HFFc6 (cell line): ENCODE results near the gene COPZ1. TPM values are rescaled to one million over a fixed set of nuclear protein-coding genes. Genes with fewer than 3 reads are reported as not detected.

Source experiments
- DNase-seq: peaks from one replicate; pipeline ENCODE4 v3.0.0-alpha.2; 2018
- H3K27ac Mint-ChIP-seq: 2 replicates; pipeline ENCODE4 v1.8.0; 2020; ENCODE audit warnings: mild to moderate bottlenecking, mixed read lengths
- H3K27me3 Mint-ChIP-seq: 2 replicates; pipeline ENCODE4 v1.8.0; 2021; ENCODE audit warnings: mild to moderate bottlenecking, moderate library complexity, mixed read lengths; ENCODE audit not compliant: insufficient read depth
- H3K36me3 Mint-ChIP-seq: 2 replicates; pipeline ENCODE4 v1.8.0; 2021; ENCODE audit warnings: low read depth, mixed read lengths
- H3K4me1 Mint-ChIP-seq: 2 replicates; pipeline ENCODE4 v1.8.0; 2020; ENCODE audit warnings: low read depth, mixed read lengths
- H3K4me3 Mint-ChIP-seq: 2 replicates; pipeline ENCODE4 v1.8.0; 2020; ENCODE audit warnings: mild to moderate bottlenecking, moderate library complexity, mixed read lengths
- H3K9me3 Mint-ChIP-seq: 2 replicates; pipeline ENCODE4 v1.8.0; 2020; ENCODE audit warnings: mild to moderate bottlenecking, mixed read lengths
- total RNA-seq, 6 experiments: library from RNA; stranded (reverse); fragmentation: NEBNext Ultra II Directional; extraction: Animal tissue kit (Norgen Biotek cat#: 25700); gene quantifications; 2 replicates in 1 of 6; 3 replicates in 5 of 6; pipeline ENCODE4 v1.2.3, GENCODE V29; 2021
- TF ChIP-seq, protein P1 (sequence below): fragments of 200-600 bp; sonication (generic); IDR thresholded peaks from 2 replicates; pipeline ENCODE4 v1.5.0; 2021; ENCODE audit warnings: antibody characterized with exemption, mild to moderate bottlenecking

COPZ1 gene
- total RNA-seq, 6 experiments from 2014 or later = 178 to 225 (median 200) TPM

DNA sequence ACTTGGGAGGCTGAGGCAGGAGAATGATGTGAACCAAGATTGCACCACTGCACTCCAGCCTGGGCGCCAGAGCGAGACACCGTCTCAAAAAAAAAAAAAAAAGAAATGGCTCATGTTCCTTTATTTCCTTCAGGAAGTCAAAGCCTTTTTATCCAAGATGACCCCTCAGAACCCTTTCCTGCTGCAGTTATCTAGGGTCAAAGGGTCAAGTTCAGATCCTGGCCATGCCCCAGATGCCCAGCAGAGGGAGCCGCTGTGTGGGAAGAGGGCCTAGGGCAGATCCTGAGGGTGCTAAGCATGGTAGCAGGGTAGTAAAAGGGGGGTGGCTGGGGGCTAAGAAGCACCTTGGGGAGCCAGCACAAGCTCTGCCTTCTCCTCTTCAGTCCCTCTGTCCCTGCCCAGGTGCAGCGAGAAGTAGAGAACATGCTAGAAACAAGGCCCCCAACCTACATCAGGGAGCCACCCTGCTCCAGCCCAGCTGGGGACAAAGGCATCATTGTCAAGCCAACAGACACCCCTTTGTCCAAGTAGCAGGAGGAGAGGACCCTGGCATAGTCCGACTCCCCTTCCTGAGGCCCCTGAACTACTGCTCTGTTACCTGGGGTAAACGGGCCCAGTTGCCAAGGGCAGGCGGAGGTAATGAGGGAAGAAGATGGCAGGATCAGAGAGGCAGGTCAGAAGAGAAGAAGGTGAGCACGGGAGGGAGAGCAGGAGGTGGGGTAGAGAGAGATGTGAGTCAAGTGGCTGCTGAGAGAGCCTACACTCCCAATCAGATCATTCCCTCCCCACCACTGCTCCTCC, 30.6 kb upstream of the COPZ1 start:
- TF ChIP-seq, protein P1, sequence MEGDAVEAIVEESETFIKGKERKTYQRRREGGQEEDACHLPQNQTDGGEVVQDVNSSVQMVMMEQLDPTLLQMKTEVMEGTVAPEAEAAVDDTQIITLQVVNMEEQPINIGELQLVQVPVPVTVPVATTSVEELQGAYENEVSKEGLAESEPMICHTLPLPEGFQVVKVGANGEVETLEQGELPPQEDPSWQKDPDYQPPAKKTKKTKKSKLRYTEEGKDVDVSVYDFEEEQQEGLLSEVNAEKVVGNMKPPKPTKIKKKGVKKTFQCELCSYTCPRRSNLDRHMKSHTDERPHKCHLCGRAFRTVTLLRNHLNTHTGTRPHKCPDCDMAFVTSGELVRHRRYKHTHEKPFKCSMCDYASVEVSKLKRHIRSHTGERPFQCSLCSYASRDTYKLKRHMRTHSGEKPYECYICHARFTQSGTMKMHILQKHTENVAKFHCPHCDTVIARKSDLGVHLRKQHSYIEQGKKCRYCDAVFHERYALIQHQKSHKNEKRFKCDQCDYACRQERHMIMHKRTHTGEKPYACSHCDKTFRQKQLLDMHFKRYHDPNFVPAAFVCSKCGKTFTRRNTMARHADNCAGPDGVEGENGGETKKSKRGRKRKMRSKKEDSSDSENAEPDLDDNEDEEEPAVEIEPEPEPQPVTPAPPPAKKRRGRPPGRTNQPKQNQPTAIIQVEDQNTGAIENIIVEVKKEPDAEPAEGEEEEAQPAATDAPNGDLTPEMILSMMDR = peak; percentile 89
- Mint-ChIP-seq H3K27me3 (peaks cover 12% of the 10 kb centered on the region), H3K27ac (no peak overlapping the region), H3K9me3 (no peaks in the 10 kb centered on the region), H3K4me1 (peaks cover 3% of the 10 kb centered on the region), H3K4me3 (no peak overlapping the region), H3K36me3 (no peaks in the 10 kb centered on the region)
- peak; percentile 22 for DNase-seq

DNA sequence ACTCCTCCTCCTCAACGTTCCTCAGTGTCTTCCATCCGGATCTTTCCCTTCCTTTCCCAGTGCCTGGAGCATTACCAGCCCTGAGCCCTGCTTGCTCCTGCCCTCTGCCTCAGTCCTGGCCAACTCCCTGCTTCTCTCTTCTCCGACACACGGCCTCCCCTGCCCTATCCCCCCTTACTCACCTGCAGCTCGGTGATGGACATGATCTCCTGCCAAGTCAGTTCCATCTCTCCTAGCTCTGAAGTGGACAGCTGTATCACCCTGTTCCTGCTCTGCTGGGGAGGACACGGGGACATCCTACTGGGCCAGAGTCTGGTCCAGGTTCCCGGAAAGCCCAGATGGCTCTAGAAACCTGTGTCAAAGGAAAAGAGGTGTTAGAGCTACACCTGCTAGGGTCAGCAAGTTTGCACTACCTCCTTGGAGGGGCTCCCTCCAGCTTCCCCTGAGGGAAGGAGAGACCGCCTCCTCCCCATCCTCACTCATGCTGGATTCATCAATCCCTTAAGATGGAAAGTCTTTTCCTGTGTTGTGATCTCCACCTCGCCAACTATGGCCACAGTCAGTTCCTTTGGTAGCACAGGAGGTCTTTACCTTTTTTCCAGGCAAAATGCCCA, 29.9 kb upstream of the COPZ1 start:
- Mint-ChIP-seq H3K4me1 (peaks cover 10% of the 10 kb centered on the region), H3K27me3 (peaks cover 12% of the 10 kb centered on the region), H3K4me3 (no peak overlapping the region), H3K9me3 (no peaks in the 10 kb centered on the region), H3K36me3 (no peaks in the 10 kb centered on the region), H3K27ac (no peak overlapping the region)
- DNase-seq = no peak
- TF ChIP-seq, protein P1 = no peak

GRCh38 chr12:54296393-54297099, 28.4 kb upstream of the COPZ1 start:
- peaks cover 22% of the 10 kb centered on the region for H3K4me1 Mint-ChIP-seq
- no peaks in the 10 kb centered on the region for H3K9me3 Mint-ChIP-seq
- no peak for DNase-seq
- H3K4me3 Mint-ChIP-seq = no peak overlapping the region
- no peak overlapping the region for H3K27ac Mint-ChIP-seq
- peaks cover 10% of the 10 kb centered on the region for H3K27me3 Mint-ChIP-seq
- no peaks in the 10 kb centered on the region for H3K36me3 Mint-ChIP-seq
- TF ChIP-seq, protein P1 = no peak

- H3K27ac Mint-ChIP-seq = no peak overlapping the region
- H3K4me3 Mint-ChIP-seq = no peak overlapping the region
- H3K36me3 Mint-ChIP-seq = no peaks in the 10 kb centered on the region
- DNase-seq = no peak
- TF ChIP-seq, protein P1 = no peak
- H3K4me1 Mint-ChIP-seq = peaks cover 27% of the 10 kb centered on the region
- no peaks in the 10 kb centered on the region for H3K9me3 Mint-ChIP-seq
- H3K27me3 Mint-ChIP-seq = peaks cover 24% of the 10 kb centered on the region
Observed at GRCh38 chr12:54298904-54299303, 26.0 kb upstream of the COPZ1 start.

DNA sequence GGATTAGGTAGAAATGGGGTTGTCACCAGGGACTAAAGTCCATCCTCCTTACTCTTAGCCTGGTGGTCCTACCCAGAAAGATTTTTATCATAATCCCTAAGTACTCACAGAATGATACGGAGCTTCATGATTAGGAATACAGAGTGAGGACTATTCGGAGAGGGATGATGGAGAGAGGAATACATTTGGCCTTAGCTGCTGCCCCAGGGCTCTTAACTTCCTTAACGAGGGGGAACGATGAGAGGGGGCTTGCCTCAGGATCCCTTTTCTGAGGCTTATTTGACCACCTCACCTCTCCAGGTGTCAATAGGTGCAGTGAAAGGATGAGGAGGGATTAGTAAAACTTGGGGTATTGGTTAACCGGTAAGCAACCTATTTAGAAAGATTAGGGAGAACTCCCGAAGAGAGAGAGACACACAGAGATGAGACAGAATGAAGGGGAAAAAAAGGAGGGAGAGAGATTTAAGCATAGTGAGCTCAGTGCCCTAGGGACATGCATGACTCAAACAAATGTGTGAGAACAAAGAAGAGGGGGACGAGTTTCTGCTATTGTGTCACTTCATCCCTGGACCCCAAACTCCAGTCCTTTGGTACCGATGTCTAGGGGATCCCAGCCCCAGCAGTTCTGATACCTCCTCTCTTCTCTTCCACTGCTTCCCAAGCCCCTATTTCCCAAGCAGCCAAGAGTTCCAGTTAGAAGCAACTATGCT, 25.3 kb upstream of the COPZ1 start:
- no peaks in the 10 kb centered on the region for H3K36me3 Mint-ChIP-seq
- peaks cover 28% of the 10 kb centered on the region for H3K27me3 Mint-ChIP-seq
- TF ChIP-seq, protein P1 = no peak
- peak overlapping the region; percentile 75; the same call in 1 of the 2 replicates for H3K4me3 Mint-ChIP-seq
- DNase-seq = peak; percentile 33
- H3K4me1 Mint-ChIP-seq = peaks cover 32% of the 10 kb centered on the region
- no peaks in the 10 kb centered on the region for H3K9me3 Mint-ChIP-seq
- H3K27ac Mint-ChIP-seq = peak overlapping the region; percentile 59
